ENCODE measurements around the gene UBE2L3.
"Not testable (repeated sequence)": the region's sequence is repeated elsewhere in the genome, so short reads cannot be mapped to it uniquely, and the experiment has no call there.

The UBE2L3 gene

GRCh38 chr22:21592422-21592821 lies 24.9 kb downstream of the UBE2L3 start:
- Histone ChIP-seq H3K27me3 (ENCODE audit: low read length) (no peaks in the 10 kb centered on the region), H3K9me2 (replicated peaks; ENCODE audit: insufficient read depth, low read length) (no peaks in the 10 kb centered on the region), H3K36me3 (ENCODE audit: low read length) (no peaks in the 10 kb centered on the region), H2AFZ (ENCODE audit: low read depth, low read length, severe bottlenecking) (no peak overlapping the region), H3K79me2 (ENCODE audit: insufficient read depth, low read length) (peaks cover 82% of the 10 kb centered on the region), H3F3A (ENCODE audit: insufficient read depth) (peaks cover 8% of the 10 kb centered on the region; the same call in 1 of the 2 replicates), H3K4me3 (ENCODE audit: insufficient read depth, low read length, poor library complexity, severe bottlenecking) (no peak overlapping the region), H3K9me3 (ENCODE audit: insufficient read depth, low read length) (no peaks in the 10 kb centered on the region), H4K20me1 (ENCODE audit: low read depth, low read length) (no peaks in the 10 kb centered on the region), H3K9ac (ENCODE audit: low read length) (no peak overlapping the region), H3K27ac (ENCODE audit: low read depth, low read length) (no peak overlapping the region), H3K4me2 (ENCODE audit: low read depth, low read length, poor library complexity, severe bottlenecking) (no peak overlapping the region)
- TF ChIP-seq EZH2phosphoT487 (conservative IDR thresholded peaks at IDR 0.05; ENCODE audit: low read length), result no peak
- TF ChIP-seq, protein P1, sequence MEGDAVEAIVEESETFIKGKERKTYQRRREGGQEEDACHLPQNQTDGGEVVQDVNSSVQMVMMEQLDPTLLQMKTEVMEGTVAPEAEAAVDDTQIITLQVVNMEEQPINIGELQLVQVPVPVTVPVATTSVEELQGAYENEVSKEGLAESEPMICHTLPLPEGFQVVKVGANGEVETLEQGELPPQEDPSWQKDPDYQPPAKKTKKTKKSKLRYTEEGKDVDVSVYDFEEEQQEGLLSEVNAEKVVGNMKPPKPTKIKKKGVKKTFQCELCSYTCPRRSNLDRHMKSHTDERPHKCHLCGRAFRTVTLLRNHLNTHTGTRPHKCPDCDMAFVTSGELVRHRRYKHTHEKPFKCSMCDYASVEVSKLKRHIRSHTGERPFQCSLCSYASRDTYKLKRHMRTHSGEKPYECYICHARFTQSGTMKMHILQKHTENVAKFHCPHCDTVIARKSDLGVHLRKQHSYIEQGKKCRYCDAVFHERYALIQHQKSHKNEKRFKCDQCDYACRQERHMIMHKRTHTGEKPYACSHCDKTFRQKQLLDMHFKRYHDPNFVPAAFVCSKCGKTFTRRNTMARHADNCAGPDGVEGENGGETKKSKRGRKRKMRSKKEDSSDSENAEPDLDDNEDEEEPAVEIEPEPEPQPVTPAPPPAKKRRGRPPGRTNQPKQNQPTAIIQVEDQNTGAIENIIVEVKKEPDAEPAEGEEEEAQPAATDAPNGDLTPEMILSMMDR (IDR thresholded peaks at IDR 0.05; ENCODE audit: insufficient read depth, low read length, poor library complexity, severe bottlenecking), result no peak

- Histone ChIP-seq H3K79me2 (ENCODE audit: insufficient read depth, low read length) (peaks cover 80% of the 10 kb centered on the region), H3K36me3 (ENCODE audit: low read length) (no peaks in the 10 kb centered on the region), H3K4me3 (ENCODE audit: insufficient read depth, low read length, poor library complexity, severe bottlenecking) (no peak overlapping the region), H3K27ac (ENCODE audit: low read depth, low read length) (no peak overlapping the region), H2AFZ (ENCODE audit: low read depth, low read length, severe bottlenecking) (no peak overlapping the region), H3K9ac (ENCODE audit: low read length) (no peak overlapping the region), H3K9me2 (replicated peaks; ENCODE audit: insufficient read depth, low read length) (no peaks in the 10 kb centered on the region), H3K27me3 (ENCODE audit: low read length) (no peaks in the 10 kb centered on the region), H3K9me3 (ENCODE audit: insufficient read depth, low read length) (no peaks in the 10 kb centered on the region), H3F3A (ENCODE audit: insufficient read depth) (no peaks in the 10 kb centered on the region), H4K20me1 (ENCODE audit: low read depth, low read length) (no peaks in the 10 kb centered on the region), H3K4me2 (ENCODE audit: low read depth, low read length, poor library complexity, severe bottlenecking) (no peak overlapping the region)
- no peak for TF ChIP-seq EZH2phosphoT487 (conservative IDR thresholded peaks at IDR 0.05; ENCODE audit: low read length)
- TF ChIP-seq, protein P1 (IDR thresholded peaks at IDR 0.05; ENCODE audit: insufficient read depth, low read length, poor library complexity, severe bottlenecking), result no peak
Measured at GRCh38 chr22:21593406-21594232, 26.1 kb downstream of the UBE2L3 start.

DNA sequence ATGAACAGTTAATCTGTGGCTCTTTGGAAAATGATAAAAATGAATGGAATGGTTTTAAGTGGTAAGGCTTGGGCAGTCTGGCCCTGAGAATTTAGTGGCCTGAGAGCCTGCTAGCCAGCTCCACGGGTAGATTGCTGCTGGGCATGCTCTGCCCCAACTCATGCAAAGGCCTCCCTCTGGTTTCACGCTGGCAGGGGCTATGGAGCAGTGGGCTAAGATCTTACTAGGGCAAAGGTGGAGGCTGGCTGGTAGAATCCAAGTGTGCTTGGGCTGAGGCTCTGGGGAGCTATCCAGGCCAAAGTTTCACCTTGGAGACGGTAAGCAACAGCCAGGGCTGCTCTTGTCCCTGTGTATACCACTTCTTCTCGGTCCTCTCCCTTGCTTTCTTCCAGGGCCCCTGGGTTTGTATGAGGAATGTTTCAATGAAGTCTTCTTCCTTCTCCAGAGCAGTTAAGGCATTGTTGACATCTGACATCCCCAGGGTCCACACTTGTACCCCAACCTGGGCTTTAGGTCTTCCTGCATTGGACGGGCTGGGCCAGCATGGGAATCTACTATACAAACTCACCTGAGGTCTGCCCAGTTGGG lies 27.4 kb downstream of the UBE2L3 start:
- H3K36me3 ChIP-seq (ENCODE audit: low read length), result no peaks in the 10 kb centered on the region
- no peaks in the 10 kb centered on the region for H3K9me3 ChIP-seq (ENCODE audit: insufficient read depth, low read length)
- H2AFZ ChIP-seq (ENCODE audit: low read depth, low read length, severe bottlenecking), result no peak overlapping the region
- H3K27ac ChIP-seq (ENCODE audit: low read depth, low read length), result no peak overlapping the region
- no peak for TF ChIP-seq EZH2phosphoT487 (conservative IDR thresholded peaks at IDR 0.05; ENCODE audit: low read length)
- TF ChIP-seq, protein P1 (IDR thresholded peaks at IDR 0.05; ENCODE audit: insufficient read depth, low read length, poor library complexity, severe bottlenecking), result no peak
- H3K27me3 ChIP-seq (ENCODE audit: low read length), result no peaks in the 10 kb centered on the region
- no peak overlapping the region for H3K4me3 ChIP-seq (ENCODE audit: insufficient read depth, low read length, poor library complexity, severe bottlenecking)
- no peaks in the 10 kb centered on the region for H3K9me2 ChIP-seq (replicated peaks; ENCODE audit: insufficient read depth, low read length)
- H3K4me2 ChIP-seq (ENCODE audit: low read depth, low read length, poor library complexity, severe bottlenecking), result no peak overlapping the region
- H3K79me2 ChIP-seq (ENCODE audit: insufficient read depth, low read length), result peaks cover 83% of the 10 kb centered on the region
- H3F3A ChIP-seq (ENCODE audit: insufficient read depth), result no peaks in the 10 kb centered on the region
- no peak overlapping the region for H3K9ac ChIP-seq (ENCODE audit: low read length)
- H4K20me1 ChIP-seq (ENCODE audit: low read depth, low read length), result no peaks in the 10 kb centered on the region

DNA sequence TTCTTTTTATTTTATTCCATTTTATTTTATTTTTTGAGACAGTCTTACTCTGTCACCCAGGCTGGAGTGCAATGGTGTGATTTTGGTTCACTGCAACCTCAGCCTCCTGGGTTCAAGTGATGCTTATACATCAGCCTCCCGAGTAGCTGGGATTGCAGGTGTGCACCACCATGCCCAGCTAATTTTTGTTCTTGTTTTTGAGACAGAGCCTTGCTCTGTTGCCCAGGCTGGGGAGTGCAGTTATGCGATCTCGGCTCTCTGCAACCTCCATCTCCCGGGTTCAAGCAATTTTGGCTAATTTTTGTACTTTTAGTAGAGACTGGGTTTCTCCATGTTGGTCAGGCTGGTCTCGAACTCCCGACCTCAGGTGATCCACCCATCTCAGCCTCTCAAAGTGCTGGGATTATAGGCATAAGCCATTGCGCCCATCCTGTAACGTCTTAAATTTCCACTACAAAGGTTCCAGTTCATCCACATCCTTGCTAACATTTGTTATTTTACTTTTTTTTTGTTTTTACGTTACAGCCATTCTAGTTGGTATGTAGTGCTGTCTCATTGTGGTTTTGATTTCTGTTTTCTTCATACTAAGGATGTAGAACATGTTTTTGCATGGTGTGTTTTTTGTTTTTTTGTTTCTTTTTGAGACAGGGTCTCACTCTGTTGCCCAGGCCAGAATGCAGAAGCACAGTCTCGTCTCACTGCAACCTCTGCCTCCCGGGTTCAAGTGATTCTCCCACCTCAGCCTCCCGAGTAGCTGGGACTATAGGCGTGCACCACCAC lies 29.0 kb downstream of the UBE2L3 start:
- not testable (repeated sequence) for H3K9me3 ChIP-seq (ENCODE audit: insufficient read depth, low read length); H3F3A ChIP-seq (ENCODE audit: insufficient read depth); H3K4me3 ChIP-seq (ENCODE audit: insufficient read depth, low read length, poor library complexity, severe bottlenecking); H3K4me2 ChIP-seq (ENCODE audit: low read depth, low read length, poor library complexity, severe bottlenecking); H2AFZ ChIP-seq (ENCODE audit: low read depth, low read length, severe bottlenecking); H4K20me1 ChIP-seq (ENCODE audit: low read depth, low read length); H3K9ac ChIP-seq (ENCODE audit: low read length); H3K27me3 ChIP-seq (ENCODE audit: low read length); H3K36me3 ChIP-seq (ENCODE audit: low read length); H3K27ac ChIP-seq (ENCODE audit: low read depth, low read length); H3K9me2 ChIP-seq (replicated peaks; ENCODE audit: insufficient read depth, low read length)
- peaks cover 78% of the 10 kb centered on the region for H3K79me2 ChIP-seq (ENCODE audit: insufficient read depth, low read length)
